Body of pancreas (tissue), 4 donors: ENCODE data around the gene SLC35A3.
A peak's percentile ranks its signal among the peaks of the same experiment; 100 is the strongest.

Source experiments
- CTCF ChIP-seq, 7 experiments: fragments of 450-650 bp in 4 of 7; fragments of 200-600 bp in 3 of 7; sonication (generic) in 3 of 7; IDR thresholded peaks; one replicate each; pipeline ENCODE4 v1.5.1; 2016 to 2019; ENCODE audit warnings: antibody characterized with exemption in 7 of 7
- POLR2A ChIP-seq, 3 donors: fragments of 450-650 bp; IDR thresholded peaks; one replicate each; pipeline ENCODE4 v1.6.1; 2016; ENCODE audit warnings: antibody characterized with exemption in 3 of 3, mild to moderate bottlenecking in 2 of 3

- TF ChIP-seq CTCF (IDR thresholded peaks at IDR 0.05) (no peak), POLR2A (IDR thresholded peaks at IDR 0.05) (peak; percentile 16 to 40 (median 24))
Measured at GRCh38 chr1:100038660-100039287, 69.0 kb downstream of the SLC35A3 start.
